Liver (tissue), 9 donors: ENCODE results near the gene RYR1. TPM values are rescaled to one million over a fixed set of nuclear protein-coding genes. Genes with fewer than 3 reads are reported as not detected.

Source experiments
- DNase-seq: peaks from one replicate; pipeline ENCODE4 v3.0.0-alpha.2; 2017; ENCODE audit warnings: low spot score
- H3K27ac ChIP-seq, 2 donors: one replicate each; pipeline ENCODE4 v1.7.0; 2013; ENCODE audit warnings: inconsistent platforms in 2 of 2, low read length in 2 of 2, control low read depth in 1 of 2, low read depth in 1 of 2, mild to moderate bottlenecking in 1 of 2
- H3K27me3 ChIP-seq, 4 donors: one replicate each; pipeline versions ENCODE4 v1.6.1 to v1.7.0; 2013; ENCODE audit warnings: low read length in 3 of 4, inconsistent platforms in 1 of 4, mild to moderate bottlenecking in 1 of 4, moderate library complexity in 1 of 4; ENCODE audit not compliant: control insufficient read depth in 4 of 4, insufficient read depth in 4 of 4
- H3K36me3 ChIP-seq, 4 donors: one replicate each; pipeline versions ENCODE4 v1.6.1 to v1.7.0; 2013; ENCODE audit warnings: low read length in 3 of 4, mild to moderate bottlenecking in 3 of 4, low read depth in 1 of 4, moderate library complexity in 1 of 4; ENCODE audit not compliant: control insufficient read depth in 4 of 4, insufficient read depth in 3 of 4
- H3K4me1 ChIP-seq, 4 donors: one replicate each; pipeline versions ENCODE4 v1.6.1 to v1.7.0; 2013; ENCODE audit warnings: low read length in 3 of 4, mild to moderate bottlenecking in 3 of 4, moderate library complexity in 1 of 4; ENCODE audit not compliant: control insufficient read depth in 4 of 4, insufficient read depth in 4 of 4
- H3K4me3 ChIP-seq, 3 donors: one replicate each; pipeline versions ENCODE4 v1.6.1 to v1.7.0; 2013; ENCODE audit warnings: low read length in 3 of 3, control low read depth in 1 of 3, low read depth in 1 of 3, mild to moderate bottlenecking in 1 of 3
- H3K9ac ChIP-seq, 2 donors: one replicate each; pipeline ENCODE4 v1.7.0; 2013; ENCODE audit warnings: low read length in 2 of 2, mild to moderate bottlenecking in 2 of 2, moderate library complexity in 2 of 2, control low read depth in 1 of 2, low read depth in 1 of 2
- H3K9me3 ChIP-seq, 4 donors: one replicate each; pipeline versions ENCODE4 v1.6.1 to v1.7.0; 2013; ENCODE audit warnings: low read length in 3 of 4; ENCODE audit not compliant: control insufficient read depth in 4 of 4
- ATF3 ChIP-seq: IDR thresholded peaks from 2 replicates; pipeline ENCODE4 v1.6.1; 2016; ENCODE audit warnings: antibody characterized with exemption
- CTCF ChIP-seq: fragments of 150-350 bp; IDR thresholded peaks from 2 replicates; pipeline ENCODE4 v1.5.1; 2017; ENCODE audit warnings: improper control_type of control experiment, low read depth, low read length; ENCODE audit not compliant: missing input control
- EGR1 ChIP-seq, 2 donors: IDR thresholded peaks; 2 replicates each; pipeline ENCODE4 v1.6.1; 2016 to 2018; ENCODE audit warnings: antibody characterized with exemption in 2 of 2, low read depth in 2 of 2
- FOXA1 ChIP-seq: IDR thresholded peaks from 2 replicates; pipeline ENCODE4 v1.6.1; 2016; ENCODE audit warnings: antibody characterized with exemption
- FOXA2 ChIP-seq: IDR thresholded peaks from 2 replicates; pipeline ENCODE4 v1.6.1; 2016; ENCODE audit warnings: antibody characterized with exemption
- GABPA ChIP-seq, 2 donors: IDR thresholded peaks in 1 of 2; conservative IDR thresholded peaks in 1 of 2; 2 replicates each; pipeline ENCODE4 v1.6.1; 2016; ENCODE audit warnings: antibody characterized with exemption in 2 of 2, mild to moderate bottlenecking in 1 of 2, moderate library complexity in 1 of 2
- HNF4A ChIP-seq, 2 donors: conservative IDR thresholded peaks; 2 replicates each; pipeline ENCODE4 v1.6.1; 2016; ENCODE audit warnings: antibody characterized with exemption in 2 of 2, mild to moderate bottlenecking in 2 of 2
- HNF4G ChIP-seq: IDR thresholded peaks from 2 replicates; pipeline ENCODE4 v1.6.1; 2016; ENCODE audit warnings: antibody characterized with exemption
- JUND ChIP-seq, 2 donors: IDR thresholded peaks; 2 replicates each; pipeline ENCODE4 v1.6.1; 2016; ENCODE audit warnings: antibody characterized with exemption in 2 of 2
- MAX ChIP-seq: IDR thresholded peaks from 2 replicates; pipeline ENCODE4 v1.6.1; 2016; ENCODE audit warnings: antibody characterized with exemption
- NR2F2 ChIP-seq: IDR thresholded peaks from 2 replicates; pipeline ENCODE4 v1.6.1; 2016; ENCODE audit warnings: antibody characterized with exemption
- RAD21 ChIP-seq, 2 donors: IDR thresholded peaks; 2 replicates each; pipeline ENCODE4 v1.6.1; 2016; ENCODE audit warnings: antibody characterized with exemption in 2 of 2, mild to moderate bottlenecking in 2 of 2
- REST ChIP-seq: IDR thresholded peaks from 2 replicates; pipeline ENCODE4 v1.6.1; 2016; ENCODE audit warnings: antibody characterized with exemption, mild to moderate bottlenecking
- RXRA ChIP-seq, 2 donors: IDR thresholded peaks; 2 replicates each; pipeline ENCODE4 v1.6.1; 2017 to 2018; ENCODE audit warnings: antibody characterized with exemption in 2 of 2, mild to moderate bottlenecking in 1 of 2
- SP1 ChIP-seq: IDR thresholded peaks from 2 replicates; pipeline ENCODE4 v1.6.1; 2018; ENCODE audit warnings: antibody characterized with exemption, mild to moderate bottlenecking
- TAF1 ChIP-seq: conservative IDR thresholded peaks from 2 replicates; pipeline ENCODE4 v1.6.1; 2016; ENCODE audit warnings: antibody characterized with exemption, mild to moderate bottlenecking
- YY1 ChIP-seq: IDR thresholded peaks from 2 replicates; pipeline ENCODE4 v1.6.1; 2016; ENCODE audit warnings: antibody characterized with exemption, mild to moderate bottlenecking
- ZBTB33 ChIP-seq: IDR thresholded peaks from 2 replicates; pipeline ENCODE4 v1.6.1; 2016; ENCODE audit warnings: antibody characterized with exemption
- WGBS: extraction: QIAGEN DNeasy Blood & Tissue Kit; methylation state at CpG from one replicate; pipeline ENCODE4 v1.1.7; 2013; 5-methylcytosine and 5-hydroxymethylcytosine counted together
- polyA plus RNA-seq, 2 donors: library from polyadenylated mRNA; stranded (reverse) in 1 of 2; unstranded in 1 of 2; fragments of 200-250 nt in 1 of 2; fragments of >200 nt in 1 of 2; fragmentation: Nextera tagmentation in 1 of 2; extraction: Ambion mirVana in 1 of 2; gene quantifications; one replicate each; pipeline versions ENCODE4 v1.2.1 to v1.2.3, GENCODE V29; 2013 to 2015
- total RNA-seq, 2 donors: library from RNA; depleted of rRNA; stranded (reverse); fragments of >200 nt; gene quantifications; one replicate each; pipeline ENCODE4 v1.2.3, GENCODE V29; 2014
- donor health status: healthy.
- donor health status: healthy.
- donor health status: healthy.
- donor health status: healthy.
- donor health status: healthy.

Gene RYR1
- total and polyA plus RNA-seq, 4 donors, result 0.01 to 0.70 (median 0.29) TPM

- no peak overlapping the region for H3K9ac ChIP-seq
- peaks cover 7 to 23% (median 16%) of the 10 kb centered on the region in 4 donors for H3K4me1 ChIP-seq
- no peak overlapping the region for H3K4me3 ChIP-seq
- H3K9me3 ChIP-seq, result no peaks in the 10 kb centered on the region
- WGBS, result 37% methylated on average over 40 of the region's 40 CpGs
- peaks cover 5 to 31% (median 21%) of the 10 kb centered on the region in 4 donors for H3K36me3 ChIP-seq
- H3K27ac ChIP-seq, result no peak overlapping the region
- no peaks in the 10 kb centered on the region for H3K27me3 ChIP-seq
- no peak for DNase-seq
- no peak for TF ChIP-seq JUND (IDR thresholded peaks at IDR 0.05)
- no peak for TF ChIP-seq CTCF
- TF ChIP-seq TAF1, result no peak
- no peak for TF ChIP-seq FOXA2
- no peak for TF ChIP-seq REST
- TF ChIP-seq RAD21 (IDR thresholded peaks at IDR 0.05), result no peak
- TF ChIP-seq SP1, result no peak
- TF ChIP-seq HNF4G, result no peak
- no peak for TF ChIP-seq HNF4A (conservative IDR thresholded peaks at IDR 0.05)
- no peak for TF ChIP-seq FOXA1
- TF ChIP-seq MAX, result no peak
- TF ChIP-seq NR2F2, result no peak
- no peak for TF ChIP-seq ATF3
- no peak for TF ChIP-seq YY1
- no peak for TF ChIP-seq EGR1 (IDR thresholded peaks at IDR 0.05; ENCODE audit: low read depth in 2 of 2)
- no peak for TF ChIP-seq GABPA (IDR thresholded peaks at IDR 0.05 in 1 of 2, conservative IDR thresholded peaks at IDR 0.05 in 1 of 2)
- no peak for TF ChIP-seq ZBTB33
- no peak for TF ChIP-seq RXRA (IDR thresholded peaks at IDR 0.05)
Observed at GRCh38 chr19:38385804-38386257, 47.7 kb upstream of the RYR1 start.
